Type B pancreatic cell (in vitro differentiated cells): ENCODE measurements around the gene KLK4. TPM values are rescaled to one million over a fixed set of nuclear protein-coding genes. Genes with fewer than 3 reads are reported as not detected.

Experiments used
- DNase-seq: peaks from one replicate; pipeline ENCODE4 v3.0.0; 2021; ENCODE audit warnings: mixed read lengths; ENCODE audit not compliant: unreplicated experiment; ENCODE audit errors: extremely low spot score
- H3K27ac Mint-ChIP-seq: 2 replicates; pipeline ENCODE4 v1.8.0; 2021; ENCODE audit warnings: mild to moderate bottlenecking, mixed read lengths
- H3K27me3 Mint-ChIP-seq: 2 replicates; pipeline ENCODE4 v1.8.0; 2021; ENCODE audit warnings: mixed read lengths
- H3K36me3 Mint-ChIP-seq: 2 replicates; pipeline ENCODE4 v1.8.0; 2021; ENCODE audit warnings: mixed read lengths
- H3K4me1 Mint-ChIP-seq: one replicate; pipeline ENCODE4 v1.8.0; 2021; ENCODE audit warnings: mixed read lengths; ENCODE audit not compliant: unreplicated experiment
- H3K4me3 Mint-ChIP-seq: 2 replicates; pipeline ENCODE4 v1.8.0; 2021; ENCODE audit warnings: mild to moderate bottlenecking, mixed read lengths
- H3K9me3 Mint-ChIP-seq: 2 replicates; pipeline ENCODE4 v1.8.0; 2021; ENCODE audit warnings: mixed read lengths
- total RNA-seq: library from RNA; stranded (reverse); gene quantifications from 2 replicates; pipeline ENCODE4 v1.2.1, GENCODE V29; 2021; ENCODE audit warnings: low replicate concordance
- TF ChIP-seq, protein P1 (sequence below): fragments of 200-600 bp; sonication (generic); conservative IDR thresholded peaks from 2 replicates; pipeline ENCODE4 v1.5.0; 2021; ENCODE audit warnings: antibody characterized with exemption, mild to moderate bottlenecking

The KLK4 gene
- total RNA-seq, 1 donor from 2014 or later, result 0.46 TPM

DNA sequence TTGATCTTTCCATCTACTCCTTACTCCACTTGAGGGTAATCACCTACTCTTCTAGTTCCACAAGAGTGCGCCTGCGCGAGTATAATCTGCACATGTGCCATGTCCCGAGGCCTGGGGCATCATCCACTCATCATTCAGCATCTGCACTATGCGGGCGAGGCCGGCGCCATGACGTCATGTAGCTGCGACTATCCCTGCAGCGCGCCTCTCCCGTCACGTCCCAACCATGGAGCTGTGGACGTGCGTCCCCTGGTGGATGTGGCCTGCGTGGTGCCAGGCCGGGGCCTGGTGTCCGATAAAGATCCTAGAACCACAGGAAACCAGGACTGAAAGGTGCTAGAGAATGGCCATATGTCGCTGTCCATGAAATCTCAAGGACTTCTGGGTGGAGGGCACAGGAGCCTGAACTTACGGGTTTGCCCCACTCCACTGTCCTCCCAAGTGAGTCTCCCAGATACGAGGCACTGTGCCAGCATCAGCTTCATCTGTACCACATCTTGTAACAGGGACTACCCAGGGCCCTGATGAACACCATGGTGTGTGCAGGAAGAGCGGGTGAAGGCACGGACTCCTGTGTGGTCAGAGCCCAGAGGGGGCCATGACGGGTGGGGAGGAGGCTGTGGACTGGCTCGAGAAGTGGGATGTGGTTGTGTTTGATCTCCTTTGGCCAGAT lies 40.6 kb downstream of the KLK4 start:
- no peak for DNase-seq
- H3K36me3 Mint-ChIP-seq, result no peaks in the 10 kb centered on the region
- no peaks in the 10 kb centered on the region for H3K9me3 Mint-ChIP-seq
- TF ChIP-seq, protein P1, sequence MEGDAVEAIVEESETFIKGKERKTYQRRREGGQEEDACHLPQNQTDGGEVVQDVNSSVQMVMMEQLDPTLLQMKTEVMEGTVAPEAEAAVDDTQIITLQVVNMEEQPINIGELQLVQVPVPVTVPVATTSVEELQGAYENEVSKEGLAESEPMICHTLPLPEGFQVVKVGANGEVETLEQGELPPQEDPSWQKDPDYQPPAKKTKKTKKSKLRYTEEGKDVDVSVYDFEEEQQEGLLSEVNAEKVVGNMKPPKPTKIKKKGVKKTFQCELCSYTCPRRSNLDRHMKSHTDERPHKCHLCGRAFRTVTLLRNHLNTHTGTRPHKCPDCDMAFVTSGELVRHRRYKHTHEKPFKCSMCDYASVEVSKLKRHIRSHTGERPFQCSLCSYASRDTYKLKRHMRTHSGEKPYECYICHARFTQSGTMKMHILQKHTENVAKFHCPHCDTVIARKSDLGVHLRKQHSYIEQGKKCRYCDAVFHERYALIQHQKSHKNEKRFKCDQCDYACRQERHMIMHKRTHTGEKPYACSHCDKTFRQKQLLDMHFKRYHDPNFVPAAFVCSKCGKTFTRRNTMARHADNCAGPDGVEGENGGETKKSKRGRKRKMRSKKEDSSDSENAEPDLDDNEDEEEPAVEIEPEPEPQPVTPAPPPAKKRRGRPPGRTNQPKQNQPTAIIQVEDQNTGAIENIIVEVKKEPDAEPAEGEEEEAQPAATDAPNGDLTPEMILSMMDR, result no peak
- H3K27me3 Mint-ChIP-seq, result peaks cover 65% of the 10 kb centered on the region
- no peak overlapping the region for H3K27ac Mint-ChIP-seq
- no peaks in the 10 kb centered on the region for H3K4me1 Mint-ChIP-seq
- no peak overlapping the region for H3K4me3 Mint-ChIP-seq

DNA sequence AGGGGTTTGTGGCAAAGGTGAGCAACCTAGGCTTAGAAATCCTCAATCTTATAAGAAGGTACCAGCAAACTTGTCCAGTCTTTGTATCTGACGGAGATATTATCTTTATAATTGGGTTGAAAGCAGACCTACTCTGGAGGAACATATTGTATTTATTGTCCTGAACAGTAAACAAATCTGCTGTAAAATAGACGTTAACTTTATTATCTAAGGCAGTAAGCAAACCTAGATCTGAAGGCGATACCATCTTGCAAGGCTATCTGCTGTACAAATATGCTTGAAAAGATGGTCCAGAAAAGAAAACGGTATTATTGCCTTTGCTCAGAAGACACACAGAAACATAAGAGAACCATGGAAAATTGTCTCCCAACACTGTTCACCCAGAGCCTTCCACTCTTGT lies 41.7 kb downstream of the KLK4 start:
- no peaks in the 10 kb centered on the region for H3K36me3 Mint-ChIP-seq
- H3K4me1 Mint-ChIP-seq, result no peaks in the 10 kb centered on the region
- H3K9me3 Mint-ChIP-seq, result no peaks in the 10 kb centered on the region
- no peak overlapping the region for H3K4me3 Mint-ChIP-seq
- H3K27me3 Mint-ChIP-seq, result peaks cover 71% of the 10 kb centered on the region
- no peak for DNase-seq
- no peak overlapping the region for H3K27ac Mint-ChIP-seq
- TF ChIP-seq, protein P1, result no peak

DNA sequence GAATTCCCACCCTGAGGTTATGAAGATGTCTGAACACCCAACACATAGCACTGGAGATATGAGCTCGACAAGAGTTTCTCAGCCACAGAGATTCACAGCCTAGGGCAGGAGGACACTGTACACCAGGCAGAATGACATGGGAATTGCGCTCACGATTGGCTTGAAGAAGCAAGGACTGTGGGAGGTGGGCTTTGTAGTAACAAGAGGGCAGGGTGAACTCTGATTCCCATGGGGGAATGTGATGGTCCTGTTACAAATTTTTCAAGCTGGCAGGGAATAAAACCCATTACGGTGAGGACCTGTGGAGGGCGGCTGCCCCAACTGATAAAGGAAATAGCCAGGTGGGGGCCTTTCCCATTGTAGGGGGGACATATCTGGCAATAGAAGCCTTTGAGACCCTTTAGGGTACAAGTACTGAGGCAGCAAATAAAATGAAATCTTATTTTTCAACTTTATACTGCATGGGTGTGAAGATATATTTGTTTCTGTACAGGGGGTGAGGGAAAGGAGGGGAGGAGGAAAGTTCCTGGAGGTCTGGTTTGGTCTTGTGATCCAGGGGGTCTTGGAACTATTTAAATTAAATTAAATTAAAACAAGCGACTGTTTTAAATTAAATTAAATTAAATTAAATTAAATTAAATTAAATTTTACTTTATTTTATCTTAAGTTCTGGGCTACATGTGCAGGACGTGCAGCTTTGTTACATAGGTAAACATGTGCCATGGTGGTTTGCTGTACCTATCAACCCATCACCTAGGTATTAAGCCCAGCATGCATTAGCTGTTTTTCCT lies 49.5 kb downstream of the KLK4 start:
- peaks cover 66% of the 10 kb centered on the region for H3K27me3 Mint-ChIP-seq

DNA sequence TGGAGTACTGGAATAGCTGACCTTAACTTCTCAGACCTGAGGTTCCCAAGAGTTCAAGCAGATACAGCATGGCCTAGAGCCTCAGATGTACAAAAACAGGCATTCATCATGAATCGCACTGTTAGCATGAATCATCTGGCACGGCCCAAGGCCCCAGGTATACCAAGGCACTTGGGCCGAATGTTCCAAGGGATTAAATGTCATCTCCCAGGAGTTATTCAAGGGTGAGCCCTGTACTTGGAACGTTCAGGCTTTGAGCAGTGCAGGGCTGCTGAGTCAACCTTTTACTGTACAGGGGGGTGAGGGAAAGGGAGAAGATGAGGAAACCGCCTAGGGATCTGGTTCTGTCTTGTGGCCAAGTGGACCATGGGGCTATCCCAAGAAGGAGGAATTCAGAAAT lies 50.2 kb downstream of the KLK4 start:
- H3K27me3 Mint-ChIP-seq, result peaks cover 66% of the 10 kb centered on the region
- TF ChIP-seq, protein P1, result no peak
- no peaks in the 10 kb centered on the region for H3K9me3 Mint-ChIP-seq
- peaks cover 7% of the 10 kb centered on the region for H3K4me1 Mint-ChIP-seq
- no peaks in the 10 kb centered on the region for H3K36me3 Mint-ChIP-seq
- no peak overlapping the region for H3K27ac Mint-ChIP-seq
- DNase-seq, result no peak
- no peak overlapping the region for H3K4me3 Mint-ChIP-seq

More for the DNA sequence above, 49.5 kb downstream of the KLK4 start:
- Mint-ChIP-seq H3K4me3 (no peak overlapping the region), H3K36me3 (no peaks in the 10 kb centered on the region), H3K27ac (no peak overlapping the region), H3K4me1 (peaks cover 7% of the 10 kb centered on the region), H3K9me3 (no peaks in the 10 kb centered on the region)
- no peak for DNase-seq
- TF ChIP-seq, protein P1, result no peak

DNA sequence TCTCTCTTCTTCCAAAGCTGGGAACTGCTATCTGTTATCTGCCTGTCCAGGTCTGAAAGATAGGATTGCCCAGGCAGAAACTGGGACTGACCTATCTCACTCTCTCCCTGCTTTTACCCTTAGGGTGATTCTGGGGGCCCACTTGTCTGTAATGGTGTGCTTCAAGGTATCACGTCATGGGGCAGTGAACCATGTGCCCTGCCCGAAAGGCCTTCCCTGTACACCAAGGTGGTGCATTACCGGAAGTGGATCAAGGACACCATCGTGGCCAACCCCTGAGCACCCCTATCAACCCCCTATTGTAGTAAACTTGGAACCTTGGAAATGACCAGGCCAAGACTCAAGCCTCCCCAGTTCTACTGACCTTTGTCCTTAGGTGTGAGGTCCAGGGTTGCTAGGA lies 51.3 kb downstream of the KLK4 start:
- TF ChIP-seq, protein P1, result no peak
- no peak for DNase-seq
- peaks cover 72% of the 10 kb centered on the region for H3K27me3 Mint-ChIP-seq
- peaks cover 7% of the 10 kb centered on the region for H3K4me1 Mint-ChIP-seq
- H3K9me3 Mint-ChIP-seq, result no peaks in the 10 kb centered on the region
- H3K4me3 Mint-ChIP-seq, result no peak overlapping the region
- no peak overlapping the region for H3K27ac Mint-ChIP-seq
- no peaks in the 10 kb centered on the region for H3K36me3 Mint-ChIP-seq
